GM12873 (cell line): ENCODE results near the gene MAP3K7CL.
A peak's percentile ranks its signal among the peaks of the same experiment; 100 is the strongest.

Experiments used
- TF ChIP-seq, protein P1 (sequence below): IDR thresholded peaks from 2 replicates; pipeline ENCODE4 v1.5.1; 2012; ENCODE audit warnings: low read depth, mild to moderate bottlenecking, moderate library complexity, low read length, control low read depth; ENCODE audit not compliant: insufficient read depth; ENCODE audit errors: missing control alignments

Gene MAP3K7CL

DNA sequence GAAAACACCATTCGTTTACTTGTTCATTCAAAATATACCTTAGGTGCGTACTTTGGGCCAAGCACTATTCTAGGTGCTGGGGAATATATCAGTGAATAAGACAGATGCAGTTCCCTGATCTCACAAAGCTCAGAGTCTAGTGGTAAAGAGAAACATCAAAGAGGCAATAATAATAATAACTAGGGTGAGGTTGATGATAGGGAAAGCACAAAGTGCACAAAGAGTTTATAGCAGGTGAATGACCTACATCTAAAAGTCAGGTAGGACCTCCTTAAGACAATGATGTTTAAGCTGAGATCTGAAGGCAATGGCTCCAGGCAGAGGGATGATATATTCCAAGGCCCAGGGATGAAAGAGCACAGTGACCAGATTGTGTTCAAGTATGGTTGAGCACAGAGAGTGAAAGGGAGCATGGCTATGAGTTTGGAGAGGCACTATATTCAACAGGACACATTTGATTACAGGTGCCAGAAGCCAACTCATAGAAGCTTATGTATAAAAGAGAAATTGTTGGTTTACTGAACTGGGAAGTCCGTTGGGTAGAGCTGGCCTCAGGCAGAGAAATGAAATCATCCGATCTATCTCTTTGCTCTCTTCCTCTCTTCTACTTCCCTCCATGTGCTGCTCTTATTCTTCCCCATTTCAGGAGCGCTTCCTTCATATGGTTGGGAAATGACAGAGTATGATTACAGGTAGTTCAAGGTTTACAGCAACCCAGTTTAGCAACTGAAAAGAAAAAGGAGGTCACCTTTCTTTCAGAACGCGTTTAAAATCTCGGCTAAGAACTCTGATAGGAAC is 34.0 kb upstream of the MAP3K7CL start:
- TF ChIP-seq, protein P1, sequence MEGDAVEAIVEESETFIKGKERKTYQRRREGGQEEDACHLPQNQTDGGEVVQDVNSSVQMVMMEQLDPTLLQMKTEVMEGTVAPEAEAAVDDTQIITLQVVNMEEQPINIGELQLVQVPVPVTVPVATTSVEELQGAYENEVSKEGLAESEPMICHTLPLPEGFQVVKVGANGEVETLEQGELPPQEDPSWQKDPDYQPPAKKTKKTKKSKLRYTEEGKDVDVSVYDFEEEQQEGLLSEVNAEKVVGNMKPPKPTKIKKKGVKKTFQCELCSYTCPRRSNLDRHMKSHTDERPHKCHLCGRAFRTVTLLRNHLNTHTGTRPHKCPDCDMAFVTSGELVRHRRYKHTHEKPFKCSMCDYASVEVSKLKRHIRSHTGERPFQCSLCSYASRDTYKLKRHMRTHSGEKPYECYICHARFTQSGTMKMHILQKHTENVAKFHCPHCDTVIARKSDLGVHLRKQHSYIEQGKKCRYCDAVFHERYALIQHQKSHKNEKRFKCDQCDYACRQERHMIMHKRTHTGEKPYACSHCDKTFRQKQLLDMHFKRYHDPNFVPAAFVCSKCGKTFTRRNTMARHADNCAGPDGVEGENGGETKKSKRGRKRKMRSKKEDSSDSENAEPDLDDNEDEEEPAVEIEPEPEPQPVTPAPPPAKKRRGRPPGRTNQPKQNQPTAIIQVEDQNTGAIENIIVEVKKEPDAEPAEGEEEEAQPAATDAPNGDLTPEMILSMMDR: no peak

DNA sequence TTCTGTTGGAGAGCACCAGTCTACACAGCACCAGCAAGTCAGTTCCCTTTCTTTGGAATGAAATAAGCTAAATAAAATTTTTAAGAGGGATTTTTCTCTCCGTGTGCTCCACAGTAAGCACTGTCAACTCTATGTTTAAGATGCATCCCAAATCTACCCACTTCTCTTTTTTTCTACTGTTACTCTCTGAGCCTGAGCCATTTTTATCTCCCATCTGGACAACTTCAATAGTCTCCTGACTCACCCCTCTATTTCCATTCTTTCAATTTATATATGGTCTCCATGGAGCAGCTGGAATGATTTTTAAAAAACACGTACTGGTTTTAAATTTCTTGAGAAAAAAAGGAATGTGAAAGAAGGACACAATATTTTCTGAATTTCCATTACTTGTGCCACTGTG is 32.3 kb upstream of the MAP3K7CL start:
- TF ChIP-seq, protein P1: no peak

DNA sequence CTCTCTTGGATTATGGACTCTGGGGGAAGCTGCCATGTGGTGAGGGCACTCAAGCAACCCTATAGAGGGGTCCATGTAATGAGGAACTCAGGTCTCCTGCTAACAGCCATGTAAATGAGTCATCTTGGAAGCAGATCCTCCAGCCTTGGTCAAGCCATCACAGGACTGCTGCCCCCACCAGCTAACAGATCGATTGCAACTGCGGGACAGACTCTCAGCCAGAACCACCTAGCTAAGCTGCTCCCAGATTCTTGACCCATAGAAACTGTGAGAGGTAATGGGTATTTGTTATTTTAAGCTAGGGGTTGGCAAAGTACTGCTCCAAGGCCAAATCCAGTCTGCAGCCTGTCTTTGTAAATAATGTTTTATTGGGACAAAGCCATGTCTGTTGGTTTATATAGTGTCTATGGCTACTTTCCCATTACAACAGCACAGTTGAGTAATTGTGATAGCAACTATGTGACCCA is 27.6 kb upstream of the MAP3K7CL start:
- TF ChIP-seq, protein P1: no peak

DNA sequence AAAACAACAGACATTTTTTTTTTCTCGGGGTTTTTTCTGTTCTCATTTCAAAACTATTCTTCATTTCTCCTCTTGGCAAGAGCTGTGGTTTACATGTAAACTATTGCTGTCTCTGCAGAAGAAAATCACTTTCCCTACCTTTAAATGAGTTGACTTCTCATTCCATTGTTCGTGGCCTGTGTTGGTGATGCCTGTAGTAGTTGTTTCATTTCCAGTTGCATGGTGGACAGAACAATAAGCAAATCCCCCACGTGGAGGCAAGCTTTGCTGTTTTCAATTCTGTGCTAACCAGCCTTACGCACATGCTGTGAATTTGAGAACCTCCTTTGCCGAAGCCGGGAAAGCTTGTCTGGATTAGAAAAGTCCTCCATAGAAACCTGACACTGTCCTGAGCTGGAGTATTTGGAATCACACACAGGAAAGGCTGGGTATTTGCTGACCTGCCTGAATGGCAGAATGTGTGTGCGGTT is 26.2 kb upstream of the MAP3K7CL start:
- TF ChIP-seq, protein P1: peak; percentile 2

DNA sequence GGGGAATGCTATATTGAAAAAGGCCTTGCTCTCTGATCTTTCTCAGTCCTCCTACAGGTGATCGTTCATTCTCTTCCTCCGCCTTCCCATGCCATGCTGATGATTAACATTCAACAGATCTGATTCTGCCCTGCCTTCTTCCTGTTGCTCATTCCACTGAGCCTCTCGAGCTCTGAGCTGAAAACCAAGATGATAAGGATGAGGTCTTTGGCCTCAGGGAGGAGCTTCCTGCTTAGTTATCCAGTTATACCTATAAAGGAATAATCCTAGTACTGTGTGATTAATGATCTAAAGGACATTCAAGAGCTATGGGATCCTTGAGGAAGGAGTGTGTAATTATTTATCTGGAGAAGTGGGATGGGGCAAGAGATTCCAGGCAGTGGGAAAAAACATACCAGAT is 25.2 kb upstream of the MAP3K7CL start:
- TF ChIP-seq, protein P1: no peak

DNA sequence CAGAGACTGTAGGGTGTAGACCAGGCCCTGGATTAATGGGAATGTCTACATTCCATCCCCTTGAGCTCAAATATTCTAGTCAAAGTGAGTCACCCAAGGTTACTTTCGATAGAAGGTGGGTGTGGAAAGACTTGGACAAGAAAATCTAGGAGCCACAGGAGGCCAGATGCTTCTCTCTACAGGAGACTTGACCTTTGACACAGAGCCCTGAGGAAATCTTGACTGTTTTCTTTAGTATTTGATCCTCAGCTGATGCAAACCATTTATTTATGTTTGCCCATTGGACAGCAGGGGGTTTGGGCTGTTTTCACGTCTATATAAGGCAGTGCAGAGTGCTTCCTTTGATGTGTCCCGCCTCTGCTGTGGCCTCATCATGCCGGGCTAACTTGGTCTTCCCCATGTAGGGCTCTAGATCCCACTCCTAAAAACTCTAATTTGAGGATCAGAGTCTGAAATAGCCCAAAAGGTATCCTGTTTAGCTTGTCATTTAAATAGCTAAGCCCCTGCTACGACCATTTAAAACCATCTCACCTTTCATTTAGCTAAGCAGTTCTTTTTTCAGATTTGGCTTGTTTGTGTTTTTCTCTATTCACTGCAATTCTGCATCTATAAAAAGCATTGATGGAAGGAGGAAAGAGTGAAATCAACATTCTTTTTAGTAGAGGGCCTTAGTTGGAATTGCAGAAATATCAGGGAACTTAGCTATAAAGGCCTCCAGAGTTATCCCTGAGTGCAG is 15.5 kb upstream of the MAP3K7CL start:
- TF ChIP-seq, protein P1: no peak

DNA sequence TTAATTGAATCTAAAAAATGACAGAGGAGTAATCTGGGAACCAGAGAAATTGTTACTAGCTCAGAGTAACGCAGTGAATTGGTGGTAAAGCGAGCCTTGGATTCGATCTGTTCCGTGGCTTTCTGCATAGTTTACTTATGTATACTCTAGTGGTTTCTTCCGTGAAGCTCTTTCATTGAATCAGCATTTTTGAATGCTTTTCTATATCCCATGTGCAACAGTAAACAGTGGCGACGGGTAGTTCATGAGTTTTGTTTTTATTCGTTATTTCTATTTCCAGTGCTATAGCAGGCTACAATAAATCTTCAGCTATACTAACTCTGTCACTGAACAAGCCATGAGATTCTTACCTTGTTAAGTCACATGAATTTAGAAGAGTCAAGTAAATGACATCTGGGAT is 14.5 kb upstream of the MAP3K7CL start:
- TF ChIP-seq, protein P1: no peak
